Choroid plexus epithelial cell (primary cell): ENCODE data around the gene BRF1.

Experiments used
- DNase-seq: peaks from one replicate; pipeline ENCODE4 v3.0.0-alpha.2; 2010; ENCODE audit warnings: low read depth
- H3K4me3 ChIP-seq: 2 replicates; pipeline ENCODE4 v1.5.1; 2011; ENCODE audit warnings: low read depth, mild to moderate bottlenecking, control low read depth, low read length, moderate library complexity
- CTCF ChIP-seq: conservative IDR thresholded peaks from 2 replicates; pipeline ENCODE4 v1.5.1; 2011; ENCODE audit warnings: low read depth, mild to moderate bottlenecking, control low read depth, inconsistent platforms, low read length, moderate library complexity

The BRF1 gene

GRCh38 chr14:105195051-105195450, 105.8 kb downstream of the BRF1 start:
- no peak overlapping the region for H3K4me3 ChIP-seq
- DNase-seq: no peak
- TF ChIP-seq CTCF: no peak

GRCh38 chr14:105193916-105194782, 106.7 kb downstream of the BRF1 start:
- H3K4me3 ChIP-seq: no peak overlapping the region
- no peak for TF ChIP-seq CTCF
- DNase-seq: no peak

DNA sequence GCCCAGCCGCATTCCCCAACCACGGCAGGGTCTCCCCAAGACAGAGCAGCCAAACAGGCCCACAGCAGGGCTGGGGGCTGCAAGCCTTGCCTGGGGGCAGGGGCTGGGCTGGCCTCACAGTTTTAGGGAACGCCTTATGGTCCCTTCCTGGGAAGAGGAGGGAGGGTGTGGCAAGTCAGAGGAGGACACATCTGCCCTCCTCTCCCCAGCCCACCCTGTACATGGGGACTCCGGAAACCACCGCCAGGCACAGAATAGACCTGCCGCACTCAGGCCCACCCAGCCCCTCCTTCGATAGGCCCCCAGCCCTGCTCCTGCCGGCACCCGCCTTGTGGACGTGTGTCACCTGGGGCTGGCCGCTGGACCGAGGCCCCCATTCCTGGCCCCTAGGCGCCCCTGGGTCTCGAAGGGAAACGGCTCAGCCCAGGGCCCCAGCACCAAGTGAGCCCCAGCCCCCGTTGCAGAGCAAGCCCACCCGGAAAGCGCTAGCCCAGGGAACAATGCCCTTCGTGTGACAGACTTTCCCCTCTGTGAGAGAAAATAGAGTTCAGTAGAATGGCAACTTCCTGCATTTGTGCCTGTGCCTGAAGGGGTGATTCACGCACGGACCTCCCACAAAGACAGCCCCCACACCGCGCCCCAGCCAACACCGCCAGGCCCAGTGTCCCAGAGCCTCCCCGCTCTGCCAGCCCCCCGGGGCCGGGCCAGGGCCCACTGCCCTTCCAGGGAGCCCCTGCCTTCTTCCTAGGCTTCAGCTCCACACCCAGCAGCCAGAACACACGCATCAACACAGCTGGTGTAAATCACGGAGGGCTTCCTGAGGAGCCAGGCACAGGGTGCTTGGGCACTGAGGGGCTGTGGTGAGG, 107.7 kb downstream of the BRF1 start:
- H3K4me3 ChIP-seq: no peak overlapping the region
- no peak for TF ChIP-seq CTCF
- DNase-seq: no peak

GRCh38 chr14:105187935-105188524, 112.8 kb downstream of the BRF1 start:
- DNase-seq: no peak
- no peak overlapping the region for H3K4me3 ChIP-seq
- no peak for TF ChIP-seq CTCF

DNA sequence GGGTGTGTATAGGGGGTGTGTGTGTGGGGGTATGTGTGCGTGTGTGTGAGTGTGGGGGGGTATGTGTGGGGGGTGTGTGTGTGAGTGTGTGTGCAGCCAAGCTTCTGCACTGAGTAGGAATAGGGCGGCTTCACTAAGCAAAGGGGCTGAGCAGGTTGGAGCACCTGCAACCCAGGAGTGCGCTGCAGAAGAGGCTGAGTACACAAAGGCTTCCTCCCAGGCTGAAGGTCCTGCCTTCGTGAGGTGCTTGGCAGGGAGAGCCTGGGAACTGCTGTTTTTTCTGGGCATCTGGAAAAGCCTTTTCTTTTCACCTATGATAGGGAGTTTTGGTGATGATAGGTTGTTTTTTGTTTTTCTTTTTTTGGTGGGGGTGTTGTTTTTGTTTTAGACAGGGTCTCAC, 113.7 kb downstream of the BRF1 start:
- DNase-seq: no peak
- no peak overlapping the region for H3K4me3 ChIP-seq
- no peak for TF ChIP-seq CTCF

DNA sequence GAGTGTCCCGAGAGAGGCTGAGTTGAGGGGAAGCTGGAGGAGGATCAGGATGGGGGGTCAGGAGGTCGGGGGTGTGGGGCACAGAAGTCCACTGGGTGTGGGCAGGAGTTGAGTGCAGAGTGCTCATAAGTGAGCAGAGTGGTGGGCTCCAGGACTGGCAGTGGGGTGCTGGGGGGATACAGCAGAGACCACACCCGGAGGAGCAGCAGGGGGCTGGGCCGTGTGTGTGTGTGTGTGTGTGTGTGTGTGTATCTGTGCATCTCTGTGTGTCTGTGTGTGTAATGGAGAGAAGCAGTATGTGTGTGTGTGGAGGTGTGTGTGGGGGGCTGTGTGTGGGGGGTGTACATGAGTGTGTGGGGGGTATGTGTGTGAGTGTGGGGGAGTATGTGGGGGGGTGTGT, 114.8 kb downstream of the BRF1 start:
- no peak for TF ChIP-seq CTCF
- H3K4me3 ChIP-seq: no peak overlapping the region
- no peak for DNase-seq
